Upper lobe of left lung (tissue), 4 donors: ENCODE measurements around the gene PNKD.

ENCODE experiments used
- EP300 ChIP-seq, 4 donors: sonication (generic); formaldehyde crosslinking; IDR thresholded peaks; one replicate each; pipeline ENCODE4 v1.5.1; 2017; ENCODE audit warnings: antibody characterized with exemption in 4 of 4, control low read depth in 2 of 4
- POLR2A ChIP-seq, 4 donors: fragments of 450-650 bp; IDR thresholded peaks; one replicate each; pipeline ENCODE4 v1.5.1; 2016 to 2017; ENCODE audit warnings: antibody characterized with exemption in 4 of 4, mild to moderate bottlenecking in 2 of 4
- POLR2AphosphoS5 ChIP-seq, 2 donors: sonication (generic); formaldehyde crosslinking; IDR thresholded peaks; one replicate each; pipeline ENCODE4 v1.5.1; 2017; ENCODE audit warnings: antibody characterized with exemption in 2 of 2
- TF ChIP-seq, protein P1 (sequence below), 6 experiments: fragments of 450-650 bp in 4 of 6; fragments of 200-600 bp in 2 of 6; sonication (generic) in 2 of 6; IDR thresholded peaks; one replicate each; pipeline ENCODE4 v1.5.1; 2016 to 2019; ENCODE audit warnings: antibody characterized with exemption in 6 of 6

- TF ChIP-seq, protein P1, sequence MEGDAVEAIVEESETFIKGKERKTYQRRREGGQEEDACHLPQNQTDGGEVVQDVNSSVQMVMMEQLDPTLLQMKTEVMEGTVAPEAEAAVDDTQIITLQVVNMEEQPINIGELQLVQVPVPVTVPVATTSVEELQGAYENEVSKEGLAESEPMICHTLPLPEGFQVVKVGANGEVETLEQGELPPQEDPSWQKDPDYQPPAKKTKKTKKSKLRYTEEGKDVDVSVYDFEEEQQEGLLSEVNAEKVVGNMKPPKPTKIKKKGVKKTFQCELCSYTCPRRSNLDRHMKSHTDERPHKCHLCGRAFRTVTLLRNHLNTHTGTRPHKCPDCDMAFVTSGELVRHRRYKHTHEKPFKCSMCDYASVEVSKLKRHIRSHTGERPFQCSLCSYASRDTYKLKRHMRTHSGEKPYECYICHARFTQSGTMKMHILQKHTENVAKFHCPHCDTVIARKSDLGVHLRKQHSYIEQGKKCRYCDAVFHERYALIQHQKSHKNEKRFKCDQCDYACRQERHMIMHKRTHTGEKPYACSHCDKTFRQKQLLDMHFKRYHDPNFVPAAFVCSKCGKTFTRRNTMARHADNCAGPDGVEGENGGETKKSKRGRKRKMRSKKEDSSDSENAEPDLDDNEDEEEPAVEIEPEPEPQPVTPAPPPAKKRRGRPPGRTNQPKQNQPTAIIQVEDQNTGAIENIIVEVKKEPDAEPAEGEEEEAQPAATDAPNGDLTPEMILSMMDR (IDR thresholded peaks at IDR 0.05), result no peak
- TF ChIP-seq POLR2AphosphoS5 (IDR thresholded peaks at IDR 0.05) (no peak), POLR2A (IDR thresholded peaks at IDR 0.05) (no peak), EP300 (IDR thresholded peaks at IDR 0.05) (no peak)
Observed at GRCh38 chr2:218354045-218354444, 83.7 kb downstream of the PNKD start.
